Ascending aorta (tissue), 2 donors: ENCODE data around the gene DDX31. TPM values are rescaled to one million over a fixed set of nuclear protein-coding genes. Genes with fewer than 3 reads are reported as not detected.

Source experiments
- DNase-seq, 2 donors: peaks; one replicate each; pipeline ENCODE4 v3.0.0-alpha.2; 2019; ENCODE audit warnings: low spot score in 2 of 2
- H3K27ac ChIP-seq, 2 donors: fragments of 200-600 bp; sonication (generic); one replicate each; pipeline ENCODE4 v1.5.1; 2016 to 2017; ENCODE audit warnings: mild to moderate bottlenecking in 1 of 2
- H3K27me3 ChIP-seq: fragments of 200-600 bp; sonication (generic); one replicate; pipeline ENCODE4 v1.5.1; 2017
- H3K36me3 ChIP-seq, 2 donors: fragments of 200-600 bp; sonication (generic); one replicate each; pipeline ENCODE4 v1.5.1; 2016
- H3K4me1 ChIP-seq, 2 donors: fragments of 200-600 bp; sonication (generic); one replicate each; pipeline ENCODE4 v1.5.1; 2016 to 2017; ENCODE audit warnings: mild to moderate bottlenecking in 1 of 2
- H3K4me3 ChIP-seq, 2 donors: fragments of 200-600 bp; sonication (generic); one replicate each; pipeline ENCODE4 v1.5.1; 2016 to 2017; ENCODE audit warnings: mild to moderate bottlenecking in 1 of 2
- H3K9me3 ChIP-seq, 2 donors: fragments of 200-600 bp; sonication (generic); one replicate each; pipeline ENCODE4 v1.5.1; 2016
- CTCF ChIP-seq, 3 experiments: fragments of 200-600 bp in 2 of 3; fragments of 450-650 bp in 1 of 3; sonication (generic) in 2 of 3; IDR thresholded peaks; one replicate each; pipeline ENCODE4 v1.5.1; 2016 to 2019; ENCODE audit warnings: antibody characterized with exemption in 3 of 3, mild to moderate bottlenecking in 1 of 3, moderate library complexity in 1 of 3
- intact Hi-C: fragments of 100-400 bp; cut with DNase I; formaldehyde crosslinking; loops from one replicate; pipeline ENCODE4 v1.15.1; 2023
- total RNA-seq: library from RNA; depleted of rRNA; stranded (reverse); fragments of >200 nt; gene quantifications from one replicate; pipeline ENCODE4 v1.1.0, GENCODE V29; 2016

Gene DDX31
- total RNA-seq, 1 donor from 2014 or later = 20.4 TPM

- Histone ChIP-seq H3K36me3 (no peaks in the 10 kb centered on the region), H3K9me3 (no peaks in the 10 kb centered on the region), H3K4me1 (no peaks in the 10 kb centered on the region), H3K4me3 (no peak overlapping the region), H3K27me3 (no peaks in the 10 kb centered on the region), H3K27ac (no peak overlapping the region)
- no peak for DNase-seq
- no peak for TF ChIP-seq CTCF (IDR thresholded peaks at IDR 0.05)
- intact Hi-C loops = no loop called here
Measured at GRCh38 chr9:132562306-132562573, 107.5 kb downstream of the DDX31 start.

- DNase-seq = no peak
- Histone ChIP-seq H3K27me3 (no peaks in the 10 kb centered on the region), H3K4me3 (no peak overlapping the region), H3K27ac (no peak overlapping the region), H3K4me1 (no peaks in the 10 kb centered on the region), H3K9me3 (no peaks in the 10 kb centered on the region), H3K36me3 (no peaks in the 10 kb centered on the region)
- TF ChIP-seq CTCF (IDR thresholded peaks at IDR 0.05) = no peak
- intact Hi-C loops = no loop called here
Measured at GRCh38 chr9:132560616-132561202, 109.1 kb downstream of the DDX31 start.

DNA sequence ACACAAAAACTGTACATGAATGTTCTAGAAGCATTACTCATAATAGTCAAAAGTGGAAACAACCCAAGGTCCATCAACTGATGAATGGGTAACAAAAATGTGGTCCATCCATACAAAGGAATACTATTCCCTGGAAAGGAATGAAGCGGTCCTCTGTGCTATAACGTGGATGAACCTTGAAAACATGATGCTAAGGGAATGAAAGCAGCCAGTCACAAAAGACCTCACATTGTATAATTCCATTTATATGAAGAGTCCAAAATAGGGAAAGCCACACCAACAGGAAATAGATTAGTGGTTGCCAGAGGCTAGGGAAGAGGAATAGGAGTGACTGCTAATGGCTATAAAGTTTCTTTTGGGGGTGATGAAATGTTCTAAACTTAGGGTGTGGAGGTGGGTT, 110.1 kb downstream of the DDX31 start:
- TF ChIP-seq CTCF (IDR thresholded peaks at IDR 0.05) = no peak
- no peaks in the 10 kb centered on the region for H3K4me1 ChIP-seq
- no peaks in the 10 kb centered on the region for H3K9me3 ChIP-seq
- no peaks in the 10 kb centered on the region for H3K27me3 ChIP-seq
- DNase-seq = no peak
- no peaks in the 10 kb centered on the region for H3K36me3 ChIP-seq
- H3K4me3 ChIP-seq = no peak overlapping the region
- intact Hi-C loops = no loop called here
- H3K27ac ChIP-seq = no peak overlapping the region

- intact Hi-C loops = no loop called here
- Histone ChIP-seq H3K4me3 (no peak overlapping the region), H3K36me3 (no peaks in the 10 kb centered on the region), H3K27me3 (no peaks in the 10 kb centered on the region), H3K9me3 (no peaks in the 10 kb centered on the region), H3K27ac (no peak overlapping the region), H3K4me1 (no peaks in the 10 kb centered on the region)
- DNase-seq = no peak
- no peak for TF ChIP-seq CTCF (IDR thresholded peaks at IDR 0.05)
Measured at GRCh38 chr9:132557159-132557558, 112.6 kb downstream of the DDX31 start.

DNA sequence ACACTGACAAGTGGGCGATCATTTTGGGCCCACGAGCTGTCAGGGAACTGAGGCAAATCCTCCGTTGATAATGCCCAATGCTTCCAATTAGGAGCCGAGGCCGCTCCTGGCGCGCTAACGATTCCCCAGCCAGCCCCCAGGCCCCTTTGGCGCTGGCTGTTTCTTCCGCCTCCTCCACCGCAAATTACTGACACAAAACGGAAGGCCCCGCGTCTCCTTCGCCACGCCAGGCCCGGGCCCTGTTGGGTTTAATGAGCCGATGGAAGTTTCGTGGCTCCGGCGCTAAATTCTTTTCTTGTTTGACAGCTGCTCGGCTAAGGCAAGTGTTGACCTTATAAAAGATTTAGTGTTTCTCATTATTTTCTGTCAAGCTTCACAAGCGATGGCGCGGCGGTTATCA, 113.1 kb downstream of the DDX31 start:
- intact Hi-C loops = no loop called here
- no peaks in the 10 kb centered on the region for H3K4me1 ChIP-seq
- no peaks in the 10 kb centered on the region for H3K27me3 ChIP-seq
- no peaks in the 10 kb centered on the region for H3K9me3 ChIP-seq
- H3K4me3 ChIP-seq = no peak overlapping the region
- no peak overlapping the region for H3K27ac ChIP-seq
- H3K36me3 ChIP-seq = no peaks in the 10 kb centered on the region
- DNase-seq = no peak
- TF ChIP-seq CTCF (IDR thresholded peaks at IDR 0.05) = no peak

- no peak overlapping the region for H3K27ac ChIP-seq
- H3K4me1 ChIP-seq = no peaks in the 10 kb centered on the region
- no peak overlapping the region for H3K4me3 ChIP-seq
- no peaks in the 10 kb centered on the region for H3K27me3 ChIP-seq
- H3K9me3 ChIP-seq = no peaks in the 10 kb centered on the region
- no peaks in the 10 kb centered on the region for H3K36me3 ChIP-seq
- no peak for TF ChIP-seq CTCF (IDR thresholded peaks at IDR 0.05)
- intact Hi-C loops = no loop called here
- DNase-seq = no peak
Measured at GRCh38 chr9:132556235-132556634, 113.5 kb downstream of the DDX31 start.
